Chondrocyte (in vitro differentiated cells): ENCODE results near the gene KRT6A. TPM values are rescaled to one million over a fixed set of nuclear protein-coding genes. Genes with fewer than 3 reads are reported as not detected.

Source experiments
- DNase-seq: peaks from one replicate; pipeline ENCODE4 v3.0.0; 2021; ENCODE audit warnings: mixed read lengths, low spot score
- H3K27ac Mint-ChIP-seq: one replicate; pipeline ENCODE4 v1.8.0; 2021; ENCODE audit warnings: mild to moderate bottlenecking, moderate library complexity, mixed read lengths; ENCODE audit not compliant: unreplicated experiment
- H3K27me3 Mint-ChIP-seq: 2 replicates; pipeline ENCODE4 v1.8.0; 2021; ENCODE audit warnings: low read depth, mixed read lengths
- H3K36me3 Mint-ChIP-seq: 2 replicates; pipeline ENCODE4 v1.8.0; 2021; ENCODE audit warnings: low read depth, mixed read lengths
- H3K4me1 Mint-ChIP-seq: 2 replicates; pipeline ENCODE4 v1.8.0; 2021; ENCODE audit warnings: low read depth, mild to moderate bottlenecking, mixed read lengths
- H3K4me3 Mint-ChIP-seq: one replicate; pipeline ENCODE4 v1.8.0; 2021; ENCODE audit warnings: mild to moderate bottlenecking, moderate library complexity, mixed read lengths; ENCODE audit not compliant: unreplicated experiment
- H3K9me3 Mint-ChIP-seq: 2 replicates; pipeline ENCODE4 v1.8.0; 2021; ENCODE audit warnings: low read depth, mixed read lengths
- CTCF ChIP-seq: fragments of 200-600 bp; sonication (generic); IDR thresholded peaks from 2 replicates; pipeline ENCODE4 v1.5.0; 2021; ENCODE audit warnings: antibody characterized with exemption, mild to moderate bottlenecking, moderate library complexity
- total RNA-seq: library from RNA; stranded (reverse); gene quantifications from 3 replicates; pipeline ENCODE4 v1.2.1, GENCODE V29; 2021

The KRT6A gene
- total RNA-seq, 1 donor from 2014 or later: not detected

GRCh38 chr12:52446367-52447045 is 46.6 kb downstream of the KRT6A start:
- H3K27me3 Mint-ChIP-seq: peaks cover 61% of the 10 kb centered on the region
- H3K9me3 Mint-ChIP-seq: no peaks in the 10 kb centered on the region
- TF ChIP-seq CTCF: no peak
- no peak overlapping the region for H3K4me3 Mint-ChIP-seq
- peaks cover 17% of the 10 kb centered on the region for H3K4me1 Mint-ChIP-seq
- no peak overlapping the region for H3K27ac Mint-ChIP-seq
- no peaks in the 10 kb centered on the region for H3K36me3 Mint-ChIP-seq
- no peak for DNase-seq

- Mint-ChIP-seq H3K27me3 (peaks cover 60% of the 10 kb centered on the region), H3K9me3 (no peaks in the 10 kb centered on the region), H3K36me3 (no peaks in the 10 kb centered on the region), H3K4me3 (no peak overlapping the region), H3K27ac (no peak overlapping the region), H3K4me1 (peaks cover 23% of the 10 kb centered on the region)
- DNase-seq: no peak
- no peak for TF ChIP-seq CTCF
Observed at GRCh38 chr12:52445876-52446275, 47.2 kb downstream of the KRT6A start.

- no peak overlapping the region for H3K4me3 Mint-ChIP-seq
- DNase-seq: no peak
- H3K9me3 Mint-ChIP-seq: no peaks in the 10 kb centered on the region
- no peaks in the 10 kb centered on the region for H3K36me3 Mint-ChIP-seq
- peaks cover 54% of the 10 kb centered on the region for H3K27me3 Mint-ChIP-seq
- no peak overlapping the region for H3K27ac Mint-ChIP-seq
- H3K4me1 Mint-ChIP-seq: peaks cover 23% of the 10 kb centered on the region
- TF ChIP-seq CTCF: no peak
Observed at GRCh38 chr12:52444647-52445595, 48.1 kb downstream of the KRT6A start.

DNA sequence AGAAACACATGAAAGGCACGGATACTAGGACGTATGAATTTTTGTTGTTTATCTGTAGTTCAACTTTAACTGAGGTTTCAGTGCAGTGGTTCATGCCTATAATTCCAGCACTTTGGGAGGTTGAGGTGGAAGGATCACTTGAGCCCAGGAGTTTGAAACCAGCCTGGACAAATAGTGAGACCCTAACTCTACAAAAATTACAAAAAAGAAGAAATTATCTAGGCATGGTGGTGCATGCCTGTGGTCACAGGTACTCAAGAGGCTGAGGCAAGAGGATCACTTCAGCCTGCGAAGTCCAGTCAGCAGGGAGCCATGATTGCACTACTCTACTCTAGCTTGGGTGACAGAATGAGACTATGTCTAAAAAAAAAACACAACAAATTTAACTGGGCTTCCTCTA is 49.1 kb downstream of the KRT6A start:
- no peak overlapping the region for H3K4me3 Mint-ChIP-seq
- H3K27me3 Mint-ChIP-seq: peaks cover 50% of the 10 kb centered on the region
- H3K27ac Mint-ChIP-seq: no peak overlapping the region
- TF ChIP-seq CTCF: no peak
- H3K9me3 Mint-ChIP-seq: no peaks in the 10 kb centered on the region
- peaks cover 23% of the 10 kb centered on the region for H3K4me1 Mint-ChIP-seq
- H3K36me3 Mint-ChIP-seq: no peaks in the 10 kb centered on the region
- no peak for DNase-seq

DNA sequence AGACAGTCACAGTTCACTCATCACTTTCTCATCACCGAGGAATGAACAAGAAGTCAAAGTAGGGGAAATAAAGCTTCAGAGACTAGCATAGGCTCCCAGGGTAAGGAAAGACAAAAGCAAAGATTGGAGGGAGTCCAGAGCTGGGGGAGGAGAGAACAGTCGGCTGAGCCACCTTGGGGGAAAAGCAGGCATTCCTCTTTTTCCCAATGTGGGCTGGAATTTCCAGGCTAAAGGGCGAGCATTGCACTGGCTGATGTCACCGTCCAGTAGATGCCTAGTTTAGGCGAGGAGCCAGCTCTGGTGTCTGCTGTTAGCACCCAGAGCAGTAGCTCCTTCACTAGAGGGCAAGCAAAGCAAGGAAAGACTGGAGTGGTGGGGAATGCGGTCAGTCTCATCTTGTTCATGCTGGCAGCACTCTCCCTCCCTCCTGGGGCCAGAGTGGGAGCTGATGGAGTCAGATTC is 50.4 kb downstream of the KRT6A start:
- peak; percentile 48 for TF ChIP-seq CTCF
- Mint-ChIP-seq H3K36me3 (no peaks in the 10 kb centered on the region), H3K27ac (peak overlapping the region; percentile 30), H3K9me3 (no peaks in the 10 kb centered on the region), H3K4me1 (peaks cover 23% of the 10 kb centered on the region), H3K27me3 (peaks cover 42% of the 10 kb centered on the region), H3K4me3 (no peak overlapping the region)
- no peak for DNase-seq
